K562 (cell line): Measurements from ENCODE around the gene PDCL3. TPM values are rescaled to one million over a fixed set of nuclear protein-coding genes. Genes with fewer than 3 reads are reported as not detected.

Experiments
- HINFP ChIP-seq: fragments of 450-650 bp; conservative IDR thresholded peaks from 2 replicates; pipeline ENCODE4 v1.6.1; 2016; ENCODE audit warnings: missing genetic modification characterization, low read depth, mild to moderate bottlenecking, control low read depth, missing compliant biosample characterization
- NCOR1 ChIP-seq: fragments of 450-650 bp; IDR thresholded peaks from 2 replicates; pipeline ENCODE4 v1.6.1; 2016; ENCODE audit warnings: mild to moderate bottlenecking, moderate library complexity
- NFIC ChIP-seq: fragments of 450-650 bp; IDR thresholded peaks from 2 replicates; pipeline ENCODE4 v1.6.1; 2017; ENCODE audit warnings: mild to moderate bottlenecking, inconsistent platforms
- TFE3 ChIP-seq: fragments of 450-650 bp; formaldehyde crosslinking; IDR thresholded peaks from 2 replicates; pipeline ENCODE4 v1.4.0; 2020; ENCODE audit warnings: mild to moderate bottlenecking, mixed read lengths
- ZBTB26 ChIP-seq: fragments of 450-650 bp; formaldehyde crosslinking; IDR thresholded peaks from 2 replicates; pipeline ENCODE4 v1.4.0; 2022; ENCODE audit warnings: missing genetic modification characterization
- ZFP1 ChIP-seq: fragments of 450-650 bp; formaldehyde crosslinking; IDR thresholded peaks from 2 replicates; pipeline ENCODE4 v1.4.0; 2020; ENCODE audit warnings: mild to moderate bottlenecking, mixed read lengths
- polyA plus RNA-seq, 8 experiments: library from polyadenylated mRNA; depleted of rRNA in 4 of 8; stranded (reverse) in 5 of 8; unstranded in 3 of 8; fragments of >200 nt; fragmentation: Nextera tagmentation in 2 of 8; fragmentation: Illumina TruSeq in 1 of 8; extraction: Ambion mirVana in 2 of 8; extraction: Trizol in 1 of 8; gene quantifications; 2 replicates each; pipeline versions ENCODE4 v1.2.1 to v1.2.3, GENCODE V29; 2011 to 2014; ENCODE audit warnings: inconsistent platforms in 1 of 8, missing spikeins in 1 of 8
- total RNA-seq, 7 experiments: library from RNA; depleted of rRNA in 6 of 7; stranded (reverse); fragments of >200 nt in 6 of 7; fragmentation: Illumina TruSeq in 2 of 7; extraction: Trizol in 2 of 7; gene quantifications; 2 replicates each; pipeline versions ENCODE4 v1.2.1 to v1.2.3, GENCODE V29; 2011 to 2021; ENCODE audit warnings: low replicate concordance in 1 of 7

Gene PDCL3
- total and polyA plus RNA-seq, 9 of the 15 experiments (the other 6 are each of a cell fraction or from before 2014, with no cell fraction given): 16.6 to 76.7 (median 26.9) TPM

GRCh38 chr2:100613719-100614118, 50.9 kb downstream of the PDCL3 start (continued):
- TF ChIP-seq TFE3 (CRISPR knock-in tag): no peak
- 0 out of 2 replicates have a peak, but pooled peaks have one; percentile 26 for TF ChIP-seq NFIC
- TF ChIP-seq ZFP1 (CRISPR knock-in tag): no peak
- peak; percentile 15; the same call in 1 of the 2 replicates for TF ChIP-seq ZBTB26 (CRISPR knock-in tag)
- 0 out of 2 replicates have a peak, but pooled peaks have one; percentile 10 for TF ChIP-seq HINFP
- no peak for TF ChIP-seq NCOR1
